ENCODE measurements around the gene IFRD2.
"Not testable (repeated sequence)": the region's sequence is repeated elsewhere in the genome, so short reads cannot be mapped to it uniquely, and the experiment has no call there.

The IFRD2 gene

DNA sequence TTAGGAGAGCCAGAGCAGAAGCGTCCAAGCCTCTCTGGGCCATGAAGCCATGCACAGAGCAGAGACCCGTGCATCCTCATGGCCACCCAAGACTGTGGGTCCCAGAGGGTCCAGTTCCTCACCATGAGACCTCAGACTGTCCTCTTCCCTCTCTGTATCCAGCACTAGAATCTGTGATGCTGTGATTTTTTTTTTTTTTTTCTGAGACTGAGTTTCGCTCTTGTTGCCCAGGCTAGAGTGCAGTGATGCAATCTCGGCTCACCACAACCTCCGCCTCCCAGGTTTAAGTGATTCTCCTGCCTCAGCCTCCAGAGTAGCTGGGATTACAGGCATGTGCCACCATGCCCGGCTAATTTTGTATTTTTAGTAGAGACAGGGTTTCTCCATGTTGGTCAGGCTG is 47.4 kb downstream of the IFRD2 start:
- not testable (repeated sequence) for DNase-seq

DNA sequence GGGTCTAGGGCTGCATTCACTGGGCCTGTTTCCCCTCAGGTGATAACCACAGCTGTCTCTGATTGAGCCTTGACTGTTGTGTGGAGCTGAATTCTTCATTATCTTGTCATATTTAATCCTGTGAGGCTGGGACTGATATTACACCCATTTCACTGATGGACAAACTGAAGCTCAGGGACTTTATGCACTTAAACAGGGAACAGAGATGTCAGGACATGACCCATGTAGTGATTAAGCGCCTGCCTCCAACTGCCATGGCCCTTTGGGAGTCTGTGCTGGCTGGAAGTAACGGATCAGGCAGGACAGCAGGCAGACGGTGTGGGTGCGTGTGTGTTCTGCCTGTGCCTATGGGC is 48.7 kb downstream of the IFRD2 start:
- peak in 1 of 2 experiments; percentile 55 for DNase-seq

DNA sequence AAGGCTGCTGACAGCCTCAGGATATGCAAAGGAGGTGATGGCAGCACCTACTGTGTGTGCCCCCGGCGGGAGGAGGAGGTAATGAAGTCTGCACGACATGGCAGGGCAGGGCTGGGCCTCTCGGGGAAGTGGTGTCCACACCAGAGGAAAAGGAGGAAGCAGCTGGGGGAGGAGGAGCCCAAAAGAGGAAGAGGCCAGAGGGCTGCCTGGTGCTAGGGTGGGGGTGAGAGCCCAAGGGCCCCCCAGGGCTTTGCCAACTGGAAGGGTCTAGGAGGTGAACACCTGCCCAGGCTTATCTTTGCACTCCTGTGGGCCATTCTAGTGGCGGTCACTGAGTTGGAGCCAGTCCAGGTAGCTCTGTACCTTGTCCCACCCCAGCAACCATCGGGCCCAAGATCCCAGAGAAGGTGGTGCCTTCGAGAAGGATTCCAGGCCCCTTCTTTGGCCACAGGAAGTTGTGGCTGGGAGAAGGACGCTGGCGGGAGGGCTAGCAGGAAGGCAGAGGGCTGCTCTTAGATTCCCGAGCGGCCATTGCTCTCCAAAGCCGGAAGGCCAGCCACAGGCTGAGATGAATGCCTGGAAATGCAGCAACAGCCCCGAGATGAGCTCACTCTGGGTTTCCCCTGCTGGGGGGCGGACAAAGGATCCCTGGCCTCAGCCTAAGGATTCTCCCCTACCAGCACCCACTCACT is 49.2 kb downstream of the IFRD2 start:
- peak; percentile 98 for DNase-seq

DNA sequence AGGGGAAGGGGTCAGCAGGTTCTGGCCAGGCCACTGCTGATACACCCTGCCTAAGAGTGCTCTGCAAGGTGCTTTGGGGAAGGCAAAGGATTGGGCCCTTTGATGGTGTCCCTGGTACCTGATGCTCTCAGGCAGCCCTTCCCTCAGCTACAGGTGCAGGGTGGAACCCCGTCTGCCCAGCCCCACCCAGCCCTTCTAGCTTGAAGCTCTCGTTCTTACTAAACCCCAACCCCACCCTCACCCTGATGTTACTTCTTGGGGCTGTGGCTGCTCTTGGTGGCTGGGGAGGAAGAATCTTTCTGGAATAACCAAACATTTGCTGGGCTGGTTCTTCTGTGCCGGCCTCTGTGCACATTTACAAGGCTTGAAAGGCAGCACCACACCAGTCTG is 49.9 kb downstream of the IFRD2 start:
- no peak for DNase-seq

DNA sequence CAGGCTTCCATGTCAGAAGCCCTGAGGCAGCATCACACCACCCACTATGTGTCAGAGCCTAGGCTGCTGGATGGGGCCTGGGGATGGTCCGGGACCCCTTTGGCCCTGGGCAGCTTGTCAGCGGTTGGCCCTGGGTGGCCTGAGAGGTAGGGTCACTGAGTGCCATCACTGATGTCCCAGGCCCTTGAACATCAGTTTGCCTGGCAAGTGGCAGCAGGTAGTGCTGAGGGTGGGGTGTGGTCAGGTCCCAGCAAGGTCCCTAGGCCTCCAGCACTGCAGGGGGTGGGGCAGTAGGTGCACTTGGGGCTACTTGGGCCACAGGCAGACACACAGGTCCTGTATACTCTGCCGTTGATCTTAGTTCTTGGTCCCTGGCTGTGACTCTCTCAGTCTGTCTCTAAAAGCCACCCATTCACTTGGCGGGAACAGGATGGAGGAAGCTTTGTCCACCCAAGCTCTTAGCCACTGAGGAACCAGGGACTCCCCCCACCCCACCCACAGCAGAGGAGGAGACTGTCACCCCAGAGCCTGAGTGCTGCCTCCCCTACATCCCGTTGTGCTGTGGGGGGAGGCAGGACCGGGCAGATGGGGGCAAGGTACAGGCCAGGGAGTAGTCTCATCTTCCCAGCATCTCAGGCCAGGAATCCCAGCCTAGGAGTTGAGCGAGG is 50.4 kb downstream of the IFRD2 start:
- DNase-seq: no peak

DNA sequence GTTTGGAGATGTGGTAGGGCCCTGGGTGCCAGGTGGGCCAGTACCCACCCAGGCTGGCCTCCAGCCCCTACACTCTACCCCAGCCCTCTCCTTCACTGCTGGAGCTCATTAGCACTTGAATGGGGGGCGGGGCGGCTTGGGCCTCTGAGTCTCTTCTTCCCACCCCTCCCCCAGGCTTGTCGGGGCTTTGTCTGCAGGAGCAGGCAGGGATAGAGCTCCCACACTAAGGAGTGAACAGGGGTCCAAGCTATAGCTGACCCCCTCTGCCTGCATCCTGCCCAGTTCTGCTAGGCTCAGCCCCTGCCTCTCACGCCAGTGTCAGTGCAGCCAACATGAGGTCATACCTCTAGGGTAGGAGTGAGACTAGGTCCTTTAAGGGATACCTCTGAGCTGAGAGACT is 51.1 kb downstream of the IFRD2 start:
- no peak for DNase-seq

DNA sequence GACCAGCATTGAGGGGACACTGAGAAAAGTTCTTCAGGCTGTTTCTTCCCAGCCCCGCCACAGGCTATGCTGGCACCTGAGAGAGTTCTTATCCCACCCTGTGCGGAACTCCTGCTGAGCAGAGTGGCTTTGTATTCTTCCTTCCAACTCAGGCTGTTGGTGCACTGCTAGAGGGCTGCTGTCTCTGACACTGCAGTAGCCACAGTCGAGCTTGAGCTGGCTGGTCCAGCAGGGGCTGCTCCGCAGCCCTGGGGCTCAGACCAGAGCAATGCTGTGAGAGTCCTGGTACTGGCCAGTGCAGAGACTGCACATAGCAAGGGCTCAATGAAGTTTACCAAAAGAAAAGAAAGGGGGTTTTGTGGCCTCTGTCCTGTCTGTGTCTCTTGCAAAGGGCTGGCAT is 52.6 kb downstream of the IFRD2 start:
- DNase-seq: no peak

DNA sequence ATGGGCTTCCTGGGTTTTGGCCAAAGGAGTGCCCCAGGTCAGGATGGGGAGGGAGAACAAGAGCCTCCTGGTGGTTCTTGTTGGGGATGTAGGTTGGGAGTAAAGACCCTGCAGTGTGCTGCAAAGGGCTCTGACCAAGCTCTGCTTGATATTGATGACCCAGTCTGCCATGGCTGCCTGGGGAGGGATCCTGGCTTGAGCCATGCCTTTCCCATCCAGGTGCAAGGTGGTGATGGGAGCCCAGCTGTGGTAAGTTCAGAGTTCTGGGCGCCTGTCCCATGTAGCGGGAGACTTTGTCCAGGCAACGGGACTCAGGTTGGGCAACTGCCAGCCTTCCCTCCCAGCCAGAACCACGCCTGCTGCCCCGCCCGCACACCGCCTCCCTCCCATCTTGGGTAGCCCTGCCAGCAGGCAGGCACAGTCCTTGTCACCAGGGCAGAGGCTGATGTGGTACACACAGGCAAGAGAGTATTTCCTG is 53.6 kb downstream of the IFRD2 start:
- DNase-seq: no peak

DNA sequence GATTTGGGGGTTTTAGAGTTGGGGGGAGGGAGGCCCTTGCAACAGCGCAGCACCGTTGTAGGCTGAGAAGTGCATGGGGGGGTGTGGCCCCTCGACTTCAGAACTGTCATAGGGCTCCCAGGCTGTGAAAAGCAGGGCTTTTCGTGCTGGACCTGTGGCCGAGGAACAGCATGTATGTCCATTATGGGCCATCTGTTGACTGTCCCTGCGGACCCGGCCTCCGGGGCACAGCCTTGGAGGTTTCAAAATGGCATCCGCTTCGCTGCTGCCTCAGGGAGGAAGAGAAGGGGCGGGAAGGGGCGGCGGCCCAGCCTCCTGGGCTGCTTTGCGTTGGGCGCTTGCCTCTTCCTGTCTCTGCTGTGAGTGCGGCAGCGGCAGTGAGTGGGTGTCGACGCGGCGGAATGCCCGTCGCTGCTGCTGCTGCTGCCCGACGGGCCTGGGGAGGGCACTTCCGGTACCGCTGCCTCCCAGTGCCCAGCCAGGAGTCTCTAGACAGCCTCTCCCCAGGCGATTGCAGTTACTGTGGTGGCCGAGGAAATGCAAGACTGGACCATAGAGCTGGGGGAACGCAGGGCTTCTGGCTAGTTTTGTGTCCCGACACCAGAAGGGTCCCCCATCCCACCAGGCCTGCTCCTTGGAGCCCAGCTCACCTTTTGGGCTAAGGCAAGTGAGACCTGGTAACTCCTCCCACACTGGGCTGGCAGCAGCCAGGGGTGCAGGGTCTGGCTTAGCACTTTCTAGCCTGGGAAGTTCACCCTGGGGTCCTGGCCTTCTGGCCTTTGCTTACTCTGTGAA is 54.3 kb downstream of the IFRD2 start:
- DNase-seq: peak; percentile 82 to 88
